NCI-H146 treated with DMSO at 0.1 percent for 48 hours (cell line): ENCODE measurements around the gene CRACR2A.

Source experiments
- DNase-seq: peaks from one replicate; lab custom pipeline; 2025; ENCODE audit not compliant: unreplicated experiment; lab: John Stamatoyannopoulos, UW

Gene CRACR2A

DNA sequence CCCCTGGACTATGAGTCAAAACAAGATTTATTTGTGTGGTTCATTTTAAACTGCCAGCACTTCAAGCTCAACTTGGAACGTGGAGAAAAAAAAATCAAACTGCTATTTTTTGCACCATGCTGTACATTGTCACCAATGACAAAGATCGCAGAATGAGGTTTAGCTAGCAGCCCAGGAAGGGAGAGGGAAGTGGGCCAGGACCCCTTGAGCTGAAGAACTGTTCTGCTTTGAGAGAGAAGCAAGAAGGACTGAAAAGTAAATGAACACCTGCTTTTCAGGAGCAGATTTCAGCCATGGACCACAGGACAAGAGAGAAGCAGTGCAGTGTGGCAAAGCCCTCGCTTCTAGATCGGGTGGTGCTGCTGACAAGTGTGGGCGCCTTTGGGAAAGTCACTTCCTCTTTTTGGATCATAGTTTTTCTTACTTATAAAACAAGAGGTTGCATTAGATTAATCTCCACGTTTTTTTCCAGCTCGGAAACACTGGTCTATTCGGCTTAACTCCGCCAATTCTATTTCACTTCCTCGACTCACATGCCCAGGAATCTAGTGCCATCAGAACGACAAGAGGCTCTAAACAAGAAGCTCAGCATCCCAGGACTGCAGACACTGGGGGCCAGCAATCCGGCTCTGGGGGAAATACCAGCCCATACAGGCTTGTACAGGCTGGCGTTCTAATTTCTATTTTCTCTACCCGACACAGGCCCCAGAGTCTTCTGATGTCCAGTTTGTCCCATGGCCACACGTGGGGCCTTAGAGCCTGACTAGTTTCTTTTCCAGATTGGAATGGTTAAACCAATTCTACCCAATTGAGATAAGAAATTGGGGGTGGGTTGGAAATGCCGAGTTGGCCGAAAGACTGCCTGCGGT is 129.9 kb downstream of the CRACR2A start:
- DNase-seq = no peak

DNA sequence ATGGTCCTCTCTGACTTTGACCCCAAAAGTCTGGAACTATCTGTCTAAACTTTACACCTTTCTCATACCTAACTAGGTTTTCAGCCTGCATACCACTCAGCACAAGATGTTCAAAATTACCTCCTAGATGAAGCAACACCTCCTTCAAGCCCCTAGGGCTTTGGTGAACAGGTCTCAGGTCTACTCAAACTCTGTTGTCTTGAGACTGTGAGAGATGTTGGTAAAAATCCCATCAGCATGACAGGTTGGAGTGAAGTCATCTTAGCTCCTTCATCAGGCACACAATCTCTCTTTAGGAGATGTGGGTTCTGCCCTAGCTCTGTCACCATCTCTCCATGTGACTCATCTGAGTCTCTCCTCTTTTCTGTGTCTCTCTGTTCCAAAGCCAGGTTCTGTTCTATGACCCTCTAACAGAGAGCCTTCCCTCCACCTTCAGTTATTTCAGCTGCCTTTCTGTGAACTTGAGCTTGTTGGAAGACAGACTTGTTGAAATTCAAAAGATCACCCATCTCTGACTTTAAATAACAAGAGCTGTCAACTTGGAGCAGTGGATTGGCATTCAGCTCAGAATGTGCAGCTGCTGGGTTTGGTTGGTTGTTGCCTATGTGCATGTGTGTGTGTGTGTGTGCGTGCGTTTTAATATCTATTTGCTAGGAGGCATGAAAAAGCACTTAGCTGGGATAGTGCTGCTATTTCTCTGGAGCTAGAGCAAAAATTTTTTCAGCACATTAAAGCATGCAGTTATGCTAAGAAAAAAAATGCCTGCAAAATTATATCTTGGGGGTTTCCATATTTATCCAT is 130.7 kb downstream of the CRACR2A start:
- no peak for DNase-seq

DNA sequence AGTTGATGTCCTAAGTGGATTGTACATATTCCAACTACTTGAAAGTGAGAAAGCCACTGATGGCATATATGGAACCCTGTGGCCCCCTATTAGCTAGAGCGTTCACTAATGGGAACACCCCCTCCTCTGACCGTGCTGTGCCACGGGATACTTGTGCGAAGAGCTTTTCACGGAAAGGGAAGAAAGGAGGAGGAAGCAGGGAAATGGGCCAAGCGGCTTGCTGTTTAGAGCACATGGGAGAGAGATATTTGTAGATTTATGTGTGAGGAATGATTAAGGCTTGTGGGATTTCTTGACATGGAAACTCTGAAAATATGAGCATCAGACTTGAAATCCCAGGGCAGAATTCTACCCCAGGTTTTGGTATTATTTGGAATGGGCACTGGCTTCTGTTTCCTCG is 132.1 kb downstream of the CRACR2A start:
- no peak for DNase-seq

DNA sequence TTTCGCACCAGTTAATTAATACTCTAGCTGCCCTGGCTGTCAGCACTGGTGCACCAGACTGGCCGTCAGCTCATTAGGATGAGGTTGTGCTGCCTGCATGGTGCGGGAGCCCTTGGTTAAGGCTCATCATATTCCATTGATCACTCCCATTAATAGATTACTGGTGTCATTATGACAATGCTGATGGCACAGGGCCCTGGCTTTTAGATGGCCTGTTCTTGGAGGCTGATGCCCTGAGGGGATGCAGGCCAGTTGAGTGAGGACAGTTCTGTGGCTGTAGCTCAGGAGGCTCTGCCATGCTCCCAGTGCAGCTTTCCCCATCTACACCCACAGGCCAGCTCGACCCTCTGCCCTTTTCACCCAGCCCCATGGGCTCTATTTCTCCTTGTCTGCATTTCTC is 135.3 kb downstream of the CRACR2A start:
- no peak for DNase-seq

DNA sequence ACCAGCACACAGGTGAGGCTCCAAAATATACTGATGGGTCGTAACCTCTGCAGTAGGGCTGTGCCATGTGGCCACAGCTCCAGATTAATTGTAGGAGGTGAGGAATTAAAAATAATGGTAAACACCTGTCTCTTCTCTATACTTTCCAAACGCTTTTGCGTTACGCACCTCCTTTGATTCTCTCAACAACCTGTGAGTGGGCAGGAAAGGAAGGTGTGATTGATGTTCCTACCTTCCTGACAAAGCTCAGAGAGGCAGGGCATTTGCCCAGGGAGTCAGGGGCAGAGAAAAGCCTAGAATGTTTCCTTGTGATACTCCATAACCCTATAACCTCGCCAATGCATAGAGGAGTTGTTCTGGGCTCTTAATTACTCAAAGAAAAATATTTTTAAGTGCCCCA is 137.0 kb downstream of the CRACR2A start:
- DNase-seq = no peak

DNA sequence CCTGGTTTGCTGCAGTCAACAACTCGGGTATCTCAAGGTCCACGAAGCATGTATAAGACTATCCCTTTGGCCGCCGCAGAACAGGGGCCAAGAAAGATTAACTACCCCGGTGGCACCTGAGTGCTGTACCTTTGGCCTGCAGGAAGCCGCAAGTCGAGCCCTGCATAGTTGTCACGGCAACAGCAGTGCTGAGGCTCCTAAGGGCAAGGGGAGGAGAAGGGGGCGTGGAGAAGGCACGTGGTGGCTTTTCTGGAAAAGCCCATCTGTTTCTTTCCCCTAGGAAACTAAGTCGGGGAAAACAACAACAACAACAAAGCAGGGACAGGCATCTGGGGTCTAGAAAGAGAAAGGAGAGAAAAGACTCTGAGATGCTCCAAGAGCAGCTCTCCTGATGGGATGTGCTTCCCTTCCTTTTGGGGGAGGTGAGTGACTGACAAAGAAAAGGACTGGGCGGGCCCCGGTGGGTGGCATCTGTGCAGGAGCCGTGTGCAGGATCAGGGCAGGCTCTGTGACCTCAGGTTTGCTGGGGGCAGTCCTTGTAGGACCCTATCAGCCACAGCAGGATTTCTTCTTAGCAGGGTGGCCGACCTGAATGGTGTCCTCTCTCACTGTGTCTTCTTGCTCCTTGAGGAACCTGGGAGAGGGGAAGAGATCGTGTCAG is 138.0 kb downstream of the CRACR2A start:
- no peak for DNase-seq

DNA sequence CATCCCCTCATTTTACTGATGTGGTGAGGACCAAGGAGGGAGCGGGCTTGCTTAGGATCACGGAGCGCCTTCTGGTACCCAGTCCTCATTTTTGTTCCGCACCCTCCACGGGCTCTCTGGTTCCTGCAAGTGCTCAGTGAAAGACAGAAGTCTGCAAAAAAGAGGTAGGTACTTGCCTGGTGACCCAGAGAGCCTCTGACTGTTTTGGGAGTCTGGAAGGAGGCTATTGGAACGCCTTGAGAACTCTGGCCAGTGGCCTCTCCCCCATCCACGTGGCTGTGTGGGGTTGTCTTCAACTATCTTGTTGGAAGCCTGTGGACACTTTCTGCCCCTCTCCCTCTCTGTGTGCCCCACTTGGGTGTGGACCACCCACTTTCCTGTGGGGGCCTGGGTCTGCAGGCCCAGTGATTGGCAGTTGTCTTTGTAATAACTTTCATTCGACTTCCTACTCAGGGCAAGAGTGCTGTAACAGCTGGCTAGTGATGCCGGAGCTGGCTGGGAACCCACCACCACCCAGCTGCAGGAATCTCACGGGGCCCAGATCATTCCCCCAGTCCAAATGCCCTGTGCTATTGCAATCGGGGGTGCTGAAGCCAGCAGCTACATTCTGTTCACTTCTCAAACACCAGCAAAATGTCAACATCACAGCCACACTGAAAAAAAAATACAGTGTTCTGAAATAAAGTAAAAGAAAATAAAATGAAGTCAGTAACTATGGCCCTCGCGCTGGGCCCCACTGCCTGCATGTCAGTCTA is 139.1 kb downstream of the CRACR2A start:
- DNase-seq = no peak

DNA sequence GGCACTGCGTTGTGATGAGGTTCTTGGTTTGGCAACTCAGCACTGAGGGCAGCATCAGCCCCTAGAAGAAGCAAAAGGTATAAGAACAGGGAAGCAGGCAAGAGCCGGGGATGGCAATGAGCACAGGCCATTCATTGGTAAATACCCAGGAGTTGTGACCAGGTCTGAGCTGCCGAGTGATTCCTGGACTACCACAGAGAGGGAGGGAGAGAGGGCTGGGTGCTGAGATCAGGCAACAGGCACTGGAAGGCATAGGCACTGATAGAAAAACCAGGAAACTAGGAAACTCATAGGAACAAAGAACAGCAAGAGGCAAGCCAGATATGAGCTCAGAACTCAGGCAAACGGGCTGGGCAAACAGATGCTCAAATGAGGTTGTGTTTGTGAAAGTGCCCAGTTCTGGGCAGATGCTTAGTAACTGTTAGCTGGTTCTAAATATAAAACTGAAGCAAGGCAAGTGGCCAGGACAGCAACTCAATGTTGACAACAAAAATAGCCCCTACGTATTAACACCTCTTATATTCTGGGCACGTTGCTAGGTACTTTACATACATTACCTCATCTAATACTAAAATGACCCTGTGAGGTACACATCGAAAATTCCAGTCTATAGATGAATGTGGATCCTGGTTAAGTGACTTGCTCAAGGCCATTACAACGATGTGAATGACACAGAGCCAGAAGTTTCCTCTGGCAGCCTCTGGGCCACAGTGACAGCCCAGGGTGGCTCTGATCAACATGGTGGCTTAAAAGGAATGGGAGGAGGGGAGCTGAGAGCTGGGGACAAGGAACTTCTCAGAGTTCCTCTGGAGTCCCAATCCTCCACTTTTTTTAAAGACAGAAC is 140.8 kb downstream of the CRACR2A start:
- DNase-seq = no peak

DNA sequence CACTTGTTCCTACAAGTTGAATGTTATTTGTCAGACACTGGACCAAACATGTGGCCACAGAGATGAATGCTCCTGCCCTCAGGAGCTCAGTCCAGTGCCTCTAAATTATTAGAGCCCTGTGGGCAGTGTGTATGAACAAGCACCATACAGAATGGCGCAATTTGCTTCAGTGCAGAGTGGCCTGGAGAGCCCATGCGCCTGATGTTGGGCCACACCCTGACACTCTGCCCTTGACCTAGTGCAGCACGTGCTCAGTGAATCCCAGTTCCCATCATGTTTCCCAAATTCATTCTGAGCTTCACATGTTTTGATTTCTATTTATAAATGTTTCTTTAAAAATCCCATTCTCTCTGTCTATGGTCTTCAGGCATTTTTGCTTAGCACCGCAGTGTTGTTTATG is 145.1 kb downstream of the CRACR2A start:
- no peak for DNase-seq

DNA sequence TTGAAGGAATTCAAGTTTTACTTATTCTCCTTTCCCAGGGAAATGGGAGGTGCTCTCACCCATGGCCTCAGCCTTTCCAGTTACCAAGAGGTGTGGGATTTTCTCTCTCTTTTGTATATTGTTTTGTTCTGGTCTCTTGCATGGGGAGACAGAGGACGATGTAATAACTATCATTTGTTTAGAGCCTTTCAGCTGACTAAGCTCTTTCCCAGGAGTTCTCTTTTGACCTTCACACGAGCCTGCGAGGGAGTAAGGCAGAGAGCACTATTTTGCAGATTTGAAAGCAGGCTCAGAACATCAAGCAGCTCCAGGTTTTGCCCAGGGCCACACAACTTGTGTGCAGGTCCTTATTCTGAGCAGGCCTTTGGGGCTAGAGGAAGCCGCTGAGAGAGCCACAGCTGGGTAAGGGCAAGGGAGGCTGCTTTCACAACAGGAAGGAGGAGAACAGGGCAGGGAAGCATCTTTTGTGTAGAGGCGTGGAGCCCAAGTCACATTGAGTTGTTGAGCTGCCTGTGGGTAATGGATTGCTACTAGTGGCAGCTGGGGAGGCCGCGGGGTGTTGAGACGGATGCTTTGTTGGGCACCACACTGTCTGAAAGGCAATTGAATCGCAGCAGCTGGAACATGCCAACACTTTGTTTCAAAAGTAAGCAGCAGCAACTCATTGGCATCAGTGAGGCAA is 145.7 kb downstream of the CRACR2A start:
- no peak for DNase-seq

DNA sequence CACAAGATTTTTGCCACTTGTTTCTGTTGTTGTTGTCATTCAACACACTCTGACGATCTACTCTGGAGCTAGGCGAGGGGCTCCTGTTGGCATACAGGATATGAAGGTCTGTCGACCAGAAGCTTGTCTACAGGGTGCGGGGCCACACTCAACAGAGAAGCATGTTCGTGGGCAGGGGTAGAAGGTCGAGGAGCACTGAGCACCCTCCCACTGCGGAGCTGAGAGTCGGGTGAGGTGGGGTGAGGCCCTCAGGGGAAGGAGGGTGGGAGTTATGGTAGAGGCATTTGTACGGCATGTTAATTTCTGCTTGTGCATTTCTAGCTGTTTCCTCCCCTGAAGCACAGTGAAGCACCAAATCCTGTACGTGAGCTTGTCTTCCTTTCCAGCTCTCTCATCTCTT is 146.8 kb downstream of the CRACR2A start:
- DNase-seq = no peak

DNA sequence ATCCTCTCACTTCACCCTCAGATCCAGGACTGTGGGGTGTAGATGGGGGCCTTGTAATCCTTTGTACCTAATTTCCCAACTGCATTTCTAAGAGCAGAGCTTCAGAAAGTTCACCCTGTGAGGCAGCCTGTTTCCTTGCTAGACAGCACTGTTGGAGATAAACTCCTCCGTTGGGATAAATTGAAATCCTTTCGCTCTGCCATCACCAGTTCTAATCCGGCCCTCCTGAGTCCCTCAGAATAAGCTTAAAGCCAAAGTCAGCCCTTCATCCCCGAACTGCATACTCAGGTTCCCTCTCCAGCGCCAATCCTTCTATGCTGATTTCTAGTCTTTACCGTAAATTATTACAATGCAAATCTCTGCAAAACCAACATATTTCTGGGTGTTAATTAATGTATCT is 147.2 kb downstream of the CRACR2A start:
- DNase-seq = no peak

DNA sequence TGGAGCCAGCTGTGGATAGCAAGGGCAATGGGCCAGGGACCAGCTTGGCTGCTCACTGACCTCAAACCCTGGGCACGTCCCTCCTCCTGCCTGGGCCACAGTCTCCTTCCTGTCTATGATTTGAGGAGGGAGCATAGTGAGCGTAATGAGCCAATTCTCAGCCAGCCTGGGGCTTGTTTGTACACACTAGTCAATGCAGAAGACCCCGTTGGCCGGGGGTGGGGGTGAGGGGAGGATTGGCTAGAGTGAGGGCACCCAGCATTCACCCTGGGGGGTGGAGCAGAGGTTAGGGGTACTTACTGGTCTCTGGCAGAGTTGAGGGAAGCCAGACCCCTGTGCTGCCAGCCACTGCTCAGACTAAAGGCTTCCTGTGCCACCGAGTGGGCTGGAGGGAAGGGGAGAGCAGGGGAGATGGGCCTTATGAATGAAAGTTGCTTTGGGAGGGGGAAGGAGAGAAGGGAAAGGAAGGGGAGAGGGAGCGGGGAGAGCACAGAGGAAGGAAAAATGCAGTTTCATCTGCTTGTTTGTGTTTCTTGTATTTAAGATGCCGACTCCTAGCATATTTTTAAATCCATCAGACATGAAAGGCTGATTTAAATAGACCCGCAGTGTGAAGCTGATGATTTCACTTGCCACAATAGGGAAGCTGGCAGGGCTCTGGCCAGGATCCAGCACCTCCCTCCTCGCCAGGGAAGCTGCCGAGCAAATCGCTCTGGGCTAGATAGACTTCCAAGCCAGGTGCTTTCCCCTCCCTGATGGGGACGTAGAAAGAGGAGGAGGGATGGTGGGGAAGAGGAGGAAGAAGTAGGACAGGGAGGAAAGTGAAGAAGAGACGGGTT is 147.9 kb downstream of the CRACR2A start:
- peak; percentile 90 for DNase-seq

DNA sequence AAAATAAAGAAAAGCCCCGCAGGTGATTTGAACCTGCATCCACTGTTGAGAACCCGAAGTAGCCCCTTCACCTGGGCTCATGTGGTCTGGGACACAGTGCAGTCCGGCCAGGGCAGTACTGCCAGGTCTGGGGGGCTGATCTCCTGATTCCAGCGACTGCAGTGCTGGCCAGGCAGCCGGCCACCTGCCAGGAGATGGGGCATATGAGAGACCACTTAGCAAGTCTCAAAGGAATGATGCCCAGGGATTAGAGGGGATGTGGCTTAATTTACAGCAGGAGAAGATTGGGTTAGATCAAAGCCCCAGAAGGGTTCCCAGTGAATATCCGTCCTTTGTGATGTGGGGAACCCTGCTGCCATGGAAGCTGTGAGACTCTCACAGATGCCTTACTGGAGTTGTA is 148.6 kb downstream of the CRACR2A start:
- DNase-seq = no peak

DNA sequence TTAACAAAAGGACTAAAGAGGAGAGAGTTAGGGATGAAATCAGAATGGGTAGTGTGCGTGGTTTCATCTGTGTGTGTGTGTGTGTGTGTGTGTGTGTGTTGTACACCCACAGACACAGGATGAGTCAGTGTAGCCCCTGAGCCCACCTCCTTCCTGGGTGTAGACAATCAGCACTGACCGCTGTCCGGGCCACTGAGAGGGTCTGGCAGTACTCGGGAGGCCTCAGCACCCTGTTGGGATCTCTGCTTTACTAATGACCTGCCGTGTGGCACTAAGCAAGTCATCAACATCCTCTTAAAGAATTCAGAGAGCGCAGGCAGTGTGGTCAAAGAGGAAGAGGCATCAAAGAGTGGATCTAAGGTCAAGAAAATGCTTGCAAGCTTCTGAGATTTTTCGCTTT is 149.3 kb downstream of the CRACR2A start:
- DNase-seq = no peak

DNA sequence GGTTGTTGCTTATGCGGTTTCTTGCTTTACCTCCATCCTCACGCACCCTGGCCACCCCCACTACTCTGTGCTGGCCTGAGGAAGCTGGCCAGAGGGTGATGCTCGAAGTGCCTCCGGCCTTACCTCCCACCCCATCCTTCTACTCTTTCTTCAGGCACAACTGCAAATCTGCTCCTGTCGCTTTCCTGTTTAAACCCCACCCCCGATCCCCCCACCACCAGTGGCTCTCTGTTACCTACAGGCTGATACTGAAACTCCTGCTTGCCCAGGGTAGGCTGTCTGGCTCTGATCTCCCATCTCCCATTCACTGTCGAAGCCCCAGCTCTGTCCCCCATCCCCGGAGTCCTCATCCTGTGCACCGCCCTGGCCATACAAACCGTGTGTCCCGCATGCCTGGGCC is 150.4 kb downstream of the CRACR2A start:
- no peak for DNase-seq

DNA sequence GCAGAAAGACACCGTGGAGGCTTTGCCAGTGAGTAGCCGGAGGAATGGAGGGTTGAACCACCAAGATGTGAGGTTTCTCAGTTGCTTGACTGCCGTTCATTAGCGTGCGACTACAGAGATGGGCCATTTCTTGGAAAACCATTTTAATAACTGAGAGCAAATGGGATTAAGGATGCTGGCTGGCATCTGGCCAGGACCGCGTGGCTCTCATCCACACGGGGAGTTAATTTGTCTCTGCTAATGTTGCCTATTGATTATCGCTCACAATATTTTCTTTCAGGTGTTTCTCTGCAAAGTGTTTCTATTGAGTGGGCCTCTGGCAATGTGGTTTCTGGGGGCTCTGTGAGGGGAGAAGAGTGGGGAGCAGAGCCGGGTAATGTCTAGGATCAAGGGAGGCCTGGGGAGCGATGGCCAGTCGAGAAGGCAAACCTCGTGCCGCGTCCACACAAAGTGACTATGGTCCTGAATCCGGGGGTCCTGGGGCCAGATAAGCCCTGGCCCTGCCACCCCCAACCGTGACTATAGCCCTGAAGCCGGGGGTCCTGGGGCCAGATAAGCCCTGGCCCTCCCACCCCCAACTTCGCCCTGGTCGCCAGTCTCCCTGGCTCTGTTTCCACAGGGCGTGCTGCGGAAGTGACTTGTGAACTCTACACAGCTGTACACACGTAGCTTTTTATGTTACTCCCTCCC is 151.3 kb downstream of the CRACR2A start:
- no peak for DNase-seq

DNA sequence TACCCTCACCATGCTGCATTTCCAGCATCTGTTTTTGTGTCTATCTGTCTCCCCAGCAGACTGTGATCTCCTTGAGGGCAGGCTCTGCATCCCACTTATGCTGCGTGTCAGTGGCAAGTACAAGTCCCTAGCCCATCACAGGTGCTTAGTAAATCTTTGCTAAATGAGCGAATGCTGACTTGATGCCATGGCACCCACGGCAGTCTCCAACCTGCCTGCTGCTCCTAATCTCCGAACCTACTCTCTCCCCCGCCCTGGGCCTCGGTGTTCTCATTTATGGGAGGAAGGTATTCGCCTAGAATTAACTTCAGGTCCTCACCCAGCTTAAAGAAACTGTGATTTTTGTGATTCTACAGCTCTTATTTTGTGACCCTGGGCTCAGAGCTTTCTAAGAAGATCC is 152.0 kb downstream of the CRACR2A start:
- no peak for DNase-seq
